GM19455 (cell line): ENCODE measurements around the gene INPP5A.
"Not testable (repeated sequence)": the region's sequence is repeated elsewhere in the genome, so short reads cannot be mapped to it uniquely, and the experiment has no call there.

Experiments
- ATAC-seq: cut with Tn5 transposase; IDR thresholded peaks from one replicate; pipeline ENCODE4 v1.9.1; 2021; ENCODE audit not compliant: unreplicated experiment

Gene INPP5A

DNA sequence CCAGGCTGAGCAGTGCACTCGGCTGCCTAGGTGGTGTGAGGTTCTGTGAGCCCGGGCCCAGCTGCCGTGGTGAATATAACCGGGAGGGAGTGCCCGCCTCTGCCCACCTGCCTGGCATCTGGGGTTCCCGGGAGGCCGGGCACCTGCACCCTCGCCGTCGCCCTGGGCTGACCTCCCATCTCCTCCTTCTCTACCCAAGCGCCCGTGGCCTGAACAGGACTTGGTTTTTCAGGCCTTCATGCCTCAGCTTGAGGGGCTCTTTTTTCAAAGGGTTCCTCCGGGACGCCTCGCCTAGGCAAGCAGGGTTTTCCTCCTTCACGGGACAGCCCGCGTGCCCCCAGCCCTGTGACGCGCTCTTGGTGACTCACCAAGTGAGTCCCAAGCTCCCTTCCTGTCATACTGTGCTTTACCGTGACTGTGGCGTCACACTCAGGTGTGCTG lies 9.9 kb downstream of the INPP5A start:
- no peak for ATAC-seq

DNA sequence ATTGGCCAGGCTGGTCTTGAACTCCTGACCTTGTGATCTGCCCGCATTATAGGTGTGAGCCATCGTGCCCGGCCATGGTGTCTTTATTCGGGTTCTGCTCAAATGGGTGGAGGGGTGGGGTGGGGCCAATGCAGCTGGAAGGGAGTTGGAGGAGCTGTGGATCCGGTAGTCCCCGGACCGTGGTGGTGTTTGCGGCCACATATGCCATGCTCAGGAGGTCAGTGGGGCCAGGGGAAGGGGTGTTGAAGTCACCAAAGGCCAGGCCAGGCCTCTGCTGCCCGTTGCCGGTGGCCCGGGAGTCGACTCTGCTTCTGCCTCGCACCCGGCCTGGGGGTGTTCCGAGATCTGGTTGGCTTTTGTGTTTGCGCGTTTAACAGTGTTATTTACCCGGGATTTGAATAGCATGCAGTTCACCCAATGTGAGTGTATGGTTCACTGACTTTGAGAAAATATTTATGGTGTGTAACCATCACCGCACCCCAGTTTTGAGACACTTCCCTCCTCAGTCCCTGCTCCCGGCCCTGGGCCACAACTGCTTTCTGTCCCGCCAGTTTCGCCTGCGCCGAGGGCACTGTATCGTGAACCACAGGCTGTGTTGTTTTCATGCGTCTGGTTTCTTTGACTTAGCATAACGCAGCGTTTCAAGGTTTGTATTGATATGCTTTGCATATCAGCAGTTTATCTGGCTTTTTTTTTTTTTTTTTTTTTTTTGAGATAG lies 10.7 kb downstream of the INPP5A start:
- ATAC-seq, result no peak

GRCh38 chr10:132548869-132549268 lies 11.3 kb downstream of the INPP5A start:
- no peak for ATAC-seq

DNA sequence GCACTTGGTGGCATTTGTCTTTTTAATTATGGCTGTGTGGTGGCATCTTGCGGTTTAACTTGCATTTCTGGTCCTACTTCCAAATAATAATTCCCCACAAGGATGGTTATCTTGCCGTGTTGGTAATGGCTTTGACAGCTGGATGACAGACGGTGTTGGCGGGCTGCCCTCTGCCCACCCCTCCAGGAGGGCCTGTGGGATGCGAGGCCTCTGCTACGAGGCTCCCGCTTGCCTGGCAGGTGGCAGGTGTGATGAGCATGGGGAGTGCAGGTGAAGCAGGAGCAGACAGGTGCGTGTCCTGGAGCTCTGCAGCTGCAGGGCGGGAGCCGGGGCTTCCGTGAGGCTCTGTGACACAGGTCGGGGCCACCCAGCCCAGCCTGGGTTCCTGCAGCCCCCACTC lies 11.8 kb downstream of the INPP5A start:
- no peak for ATAC-seq

DNA sequence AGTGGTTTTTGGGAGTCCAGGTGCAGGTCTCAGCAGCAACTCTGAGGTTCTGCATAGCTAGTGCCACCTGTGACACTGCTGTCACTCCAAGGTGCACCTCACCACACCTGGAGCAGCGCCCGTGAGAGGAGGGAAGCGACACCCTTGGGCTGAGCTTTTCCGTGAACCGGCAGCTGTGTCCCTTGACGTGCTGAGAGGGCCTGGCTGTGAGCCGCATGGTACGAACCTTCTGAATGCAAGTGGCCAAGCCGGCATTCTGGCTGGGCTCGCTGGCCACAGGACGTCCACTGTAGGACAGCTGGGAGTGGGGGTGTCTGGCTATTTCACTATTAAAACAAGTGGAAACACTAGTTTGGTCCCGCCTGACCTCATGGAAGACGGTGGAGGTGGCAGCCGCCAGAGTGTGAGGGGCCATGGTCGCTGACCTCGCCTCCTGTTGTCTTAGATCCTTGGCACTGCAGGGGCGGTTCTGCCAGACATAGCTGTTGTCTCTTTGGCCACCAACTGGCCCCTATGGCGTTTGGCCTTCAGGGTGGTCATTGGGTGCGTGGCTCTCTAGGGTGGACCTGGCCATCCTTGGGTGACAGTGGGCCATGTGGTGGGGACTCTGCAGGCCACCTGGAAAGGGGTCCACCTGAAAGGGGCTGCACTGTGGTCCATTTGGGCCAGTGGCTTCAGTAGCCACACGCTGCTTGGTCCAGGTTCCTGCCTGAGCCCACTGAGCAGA lies 12.9 kb downstream of the INPP5A start:
- ATAC-seq, result no peak

DNA sequence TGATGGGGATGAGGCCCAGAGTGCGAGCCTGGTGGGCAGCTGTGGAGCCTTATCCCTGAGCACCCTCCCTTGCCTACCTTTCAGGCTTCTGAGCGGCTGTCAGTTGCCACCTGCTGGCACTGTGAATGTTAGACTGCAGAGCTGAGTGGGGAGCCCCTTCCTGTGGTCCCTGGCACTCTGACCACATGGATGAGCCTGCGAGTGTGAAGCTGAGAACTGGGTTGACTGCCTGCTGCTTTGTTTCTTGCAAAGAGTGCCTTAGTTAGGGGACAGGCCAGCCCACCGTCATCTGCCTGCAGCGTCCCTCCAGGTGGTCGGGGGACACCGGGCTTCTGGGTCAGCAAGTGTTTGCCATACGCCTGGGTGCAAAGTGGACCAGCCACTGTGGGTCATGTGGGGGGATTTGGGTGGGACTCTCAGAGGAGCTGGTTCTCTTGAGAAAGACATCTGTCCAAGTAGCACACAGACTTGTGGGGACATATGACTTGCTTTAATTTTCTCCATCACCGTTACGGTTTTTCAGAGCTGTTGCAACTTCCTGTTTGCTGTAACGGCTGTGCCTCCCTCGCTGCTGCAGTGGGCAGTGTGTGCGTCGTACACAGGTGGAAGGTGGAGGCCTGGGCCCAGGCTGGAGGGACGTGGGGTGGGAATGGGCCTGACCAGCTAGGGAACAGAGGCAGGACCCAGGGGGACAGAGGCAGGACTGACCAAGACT lies 13.7 kb downstream of the INPP5A start:
- ATAC-seq, result peak; percentile 60

DNA sequence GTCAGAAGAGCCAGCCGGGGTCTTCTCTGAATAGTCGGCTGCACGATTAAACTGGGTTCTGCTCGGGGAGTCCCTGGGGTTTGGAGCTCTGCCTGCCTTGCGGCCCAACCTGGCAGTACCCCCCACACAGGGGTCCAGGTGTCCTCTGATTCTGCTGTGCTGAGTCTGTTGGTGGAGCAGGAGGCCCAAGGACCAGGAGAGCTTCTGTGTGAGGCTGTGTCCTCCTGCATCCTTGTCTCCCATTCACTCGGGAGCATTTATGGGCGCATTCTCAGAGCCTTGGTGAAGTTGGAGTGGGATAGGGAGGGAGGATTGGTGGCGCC lies 14.2 kb downstream of the INPP5A start:
- ATAC-seq, result no peak

DNA sequence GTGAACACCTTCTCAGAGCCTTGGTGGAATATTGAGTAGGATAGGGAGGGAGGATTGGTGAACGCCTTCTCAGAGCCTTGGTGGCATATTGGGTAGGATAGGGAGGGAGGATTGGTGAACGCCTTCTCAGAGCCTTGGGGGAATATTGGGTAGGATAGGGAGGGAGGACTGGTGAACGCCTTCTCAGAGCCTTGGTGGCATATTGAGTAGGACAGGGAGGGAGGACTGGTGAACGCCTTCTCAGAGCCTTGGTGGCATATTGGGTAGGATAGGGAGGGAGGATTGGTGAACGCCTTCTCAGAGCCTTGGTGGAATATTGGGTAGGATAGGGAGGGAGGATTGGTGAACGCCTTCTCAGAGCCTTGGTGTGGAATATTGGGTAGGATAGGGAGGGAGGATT lies 15.0 kb downstream of the INPP5A start:
- ATAC-seq, result not testable (repeated sequence)

GRCh38 chr10:132553568-132553967 lies 16.0 kb downstream of the INPP5A start:
- not testable (repeated sequence) for ATAC-seq

DNA sequence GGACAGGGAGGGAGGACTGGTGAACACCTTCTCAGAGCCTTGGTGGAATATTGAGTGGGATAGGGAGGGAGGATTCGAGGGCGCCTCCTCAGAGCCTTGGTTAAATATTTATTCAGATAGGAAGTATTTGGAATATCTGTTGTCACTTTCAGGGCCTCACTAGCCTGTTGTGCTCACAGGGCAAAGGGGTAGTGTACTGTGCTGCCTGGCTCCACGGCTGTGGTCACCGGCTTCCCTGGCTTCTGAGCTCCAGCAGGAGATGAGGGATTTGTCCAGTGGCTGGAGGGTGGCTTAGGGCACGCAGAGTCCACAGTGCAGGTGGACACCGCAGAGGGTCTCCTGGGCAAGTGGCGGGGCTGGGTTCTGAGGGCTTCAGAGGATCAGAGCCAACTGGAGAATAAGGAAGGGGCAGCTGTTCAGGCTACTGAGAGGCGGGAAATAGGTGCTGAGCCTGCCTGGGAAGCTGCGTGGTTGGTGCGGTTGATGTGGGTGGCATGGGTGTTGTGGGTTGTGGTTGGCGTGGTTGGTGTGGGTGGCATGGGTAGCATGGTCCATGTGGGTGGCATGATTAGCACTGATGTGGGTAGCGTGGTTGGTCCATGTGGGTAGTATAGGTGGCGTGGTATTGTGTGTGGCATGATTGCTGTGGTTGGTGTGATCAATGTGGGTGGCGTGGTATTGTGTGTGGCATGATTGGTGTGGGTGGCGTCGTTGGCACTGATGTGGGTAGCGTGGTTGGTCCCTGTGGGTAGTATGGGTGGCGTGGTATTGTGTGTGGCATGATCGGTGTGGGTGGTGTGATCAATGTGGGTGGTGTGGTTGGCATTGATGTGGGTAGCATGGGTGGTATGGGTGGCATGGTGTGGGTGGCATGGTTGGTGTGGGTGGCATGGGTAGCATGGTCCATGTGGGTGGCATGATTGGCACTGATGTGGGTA lies 16.7 kb downstream of the INPP5A start:
- ATAC-seq, result no peak

DNA sequence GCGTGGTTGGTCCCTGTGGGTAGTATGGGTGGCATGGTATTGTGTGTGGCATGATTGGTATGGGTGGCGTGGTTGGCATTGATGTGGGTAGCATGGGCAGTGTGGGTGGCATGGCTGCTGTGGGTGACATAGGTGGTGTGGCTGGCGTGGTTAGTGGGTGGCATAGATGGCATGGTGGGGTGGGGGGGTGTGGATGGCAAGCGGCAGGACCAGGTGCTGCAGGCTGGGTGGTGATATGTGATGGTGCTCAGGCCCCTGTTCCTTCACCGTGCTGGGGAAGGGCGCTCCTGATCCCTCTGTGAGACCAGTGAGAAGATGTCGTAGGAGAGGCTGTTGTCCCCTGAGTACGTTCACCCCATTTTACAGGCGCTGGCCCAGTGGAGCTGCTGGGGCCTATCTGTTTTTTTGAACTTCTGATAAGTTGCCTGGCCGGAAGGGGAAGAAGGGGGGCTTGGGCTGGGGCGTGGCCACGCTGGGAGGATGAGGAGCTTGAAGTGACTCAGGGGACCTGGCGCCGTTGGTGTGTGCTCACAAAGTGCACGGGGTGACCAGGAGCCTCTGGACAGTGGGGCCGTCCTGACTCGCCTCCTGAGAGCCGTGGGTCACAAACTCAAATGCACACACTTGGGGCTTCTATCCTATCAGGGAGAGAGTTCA lies 17.5 kb downstream of the INPP5A start:
- ATAC-seq, result no peak

DNA sequence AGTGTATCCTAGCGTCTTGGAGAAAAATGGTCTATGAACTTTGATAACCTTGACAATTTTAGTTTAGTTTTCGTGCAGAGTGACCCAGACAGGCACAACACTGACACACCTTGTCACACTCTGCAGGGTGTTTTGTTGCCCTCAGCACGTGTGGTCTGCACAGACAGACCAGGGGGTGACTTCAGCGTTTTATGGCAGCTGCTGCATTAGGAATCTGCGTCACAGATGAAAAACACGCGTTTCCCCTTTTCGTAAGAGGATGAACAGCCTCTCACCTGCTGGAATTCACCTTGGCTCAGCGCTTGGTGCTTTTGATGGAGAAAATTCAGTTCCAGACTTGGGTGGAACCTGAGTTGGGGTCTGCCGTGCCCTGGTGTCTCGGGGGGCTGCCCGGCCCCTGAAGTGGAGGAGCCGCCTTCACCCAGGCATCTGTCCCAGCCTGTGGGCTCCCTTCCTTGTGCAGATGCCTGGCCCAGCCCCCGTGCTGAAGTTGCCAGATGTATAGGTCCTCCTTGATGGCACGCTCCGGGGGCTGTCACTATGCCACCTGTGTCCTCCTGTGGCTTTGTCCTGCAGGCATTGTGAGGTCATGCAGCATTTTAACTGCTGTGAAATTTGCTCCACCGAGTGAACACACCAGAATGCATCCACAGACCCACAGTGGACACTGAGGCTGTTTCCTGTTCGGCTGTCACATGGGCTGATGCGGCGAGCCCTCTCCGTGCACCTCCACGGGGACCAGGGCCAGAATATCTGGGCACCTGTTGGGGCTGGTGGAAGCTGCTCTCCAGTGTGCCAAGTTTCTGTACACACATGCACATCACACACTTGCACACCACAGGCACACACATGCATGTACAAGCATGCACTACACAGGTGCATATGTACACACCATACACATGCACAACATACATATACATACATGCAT lies 18.3 kb downstream of the INPP5A start:
- no peak for ATAC-seq

- ATAC-seq, result no peak
These were observed 19.4 kb downstream of the INPP5A start for GRCh38 chr10:132556994-132557441.

- no peak for ATAC-seq
These were observed 20.3 kb downstream of the INPP5A start for GRCh38 chr10:132557696-132558515.

- no peak for ATAC-seq
These were observed 21.2 kb downstream of the INPP5A start for GRCh38 chr10:132558516-132559413.

DNA sequence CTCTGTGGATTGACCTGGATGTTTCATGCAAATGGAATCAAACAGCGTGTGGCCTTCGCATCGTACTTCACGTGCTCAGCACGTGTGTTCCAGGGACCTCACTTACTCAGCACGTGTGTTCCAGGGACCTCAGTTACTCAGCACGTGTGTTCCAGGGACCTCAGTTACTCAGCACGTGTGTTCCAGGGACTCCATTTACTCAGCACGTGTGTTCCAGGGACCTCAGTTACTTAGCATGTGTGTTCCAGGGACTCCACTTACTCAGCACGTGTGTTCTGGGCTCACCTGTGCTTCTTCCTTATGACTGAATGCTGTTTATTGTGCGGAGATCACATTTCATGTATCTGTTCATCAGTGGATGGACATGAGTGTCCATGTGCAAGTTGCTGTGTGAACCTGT lies 22.0 kb downstream of the INPP5A start:
- no peak for ATAC-seq

DNA sequence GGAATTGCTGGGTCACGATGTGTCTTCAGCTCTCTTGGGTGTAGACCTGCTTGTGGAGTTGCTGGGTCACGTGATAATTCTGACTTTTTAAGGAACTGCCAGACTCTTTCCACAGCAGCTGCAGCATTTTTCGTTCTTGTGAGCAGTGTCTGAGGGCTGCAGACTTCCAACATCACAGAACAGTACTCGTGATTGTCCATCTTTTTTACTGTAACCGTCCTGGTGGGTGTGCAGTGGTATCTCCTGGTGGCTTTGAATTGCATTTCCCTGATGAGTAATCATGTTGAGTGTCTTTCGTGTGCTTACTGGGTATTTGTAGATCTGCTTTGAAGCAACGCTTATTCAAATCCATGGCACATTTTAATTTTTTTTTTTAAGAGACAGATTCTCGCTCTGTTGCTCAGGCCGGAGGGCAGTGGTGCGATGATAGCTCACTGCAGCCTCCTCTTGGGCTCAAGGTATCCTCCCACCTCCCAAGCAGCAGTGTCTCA lies 22.7 kb downstream of the INPP5A start:
- no peak for ATAC-seq
